Lung (tissue), 12 donors: ENCODE results near the gene LHB. TPM values are rescaled to one million over a fixed set of nuclear protein-coding genes. Genes with fewer than 3 reads are reported as not detected.
"Not testable (repeated sequence)": the region's sequence is repeated elsewhere in the genome, so short reads cannot be mapped to it uniquely, and the experiment has no call there.

ENCODE experiments used
- ATAC-seq: fragments of 200-7000 bp; cut with Tn5 transposase; one replicate; pipeline ENCODE4 v1.9.1; 2020; ENCODE audit warnings: moderate number of reproducible peaks; ENCODE audit not compliant: insufficient read depth, low FRiP score
- DNase-seq, 3 donors: peaks; one replicate each; pipeline ENCODE4 v3.0.0-alpha.2; 2013 to 2017
- H3K27ac ChIP-seq, 2 donors: one replicate each; pipeline ENCODE4 v1.5.1; 2013; ENCODE audit warnings: mild to moderate bottlenecking in 2 of 2, moderate library complexity in 2 of 2, control low read depth in 1 of 2, inconsistent platforms in 1 of 2, low read depth in 1 of 2, low read length in 1 of 2
- H3K27me3 ChIP-seq, 3 donors: one replicate each; pipeline ENCODE4 v1.5.1; 2013; ENCODE audit warnings: low read length in 2 of 3; ENCODE audit not compliant: control insufficient read depth in 3 of 3, insufficient read depth in 3 of 3
- H3K36me3 ChIP-seq, 4 donors: one replicate each; pipeline ENCODE4 v1.5.1; 2013; ENCODE audit warnings: low read length in 4 of 4, mild to moderate bottlenecking in 1 of 4, moderate library complexity in 1 of 4; ENCODE audit not compliant: control insufficient read depth in 4 of 4, insufficient read depth in 4 of 4
- H3K4me1 ChIP-seq, 5 donors: one replicate each; pipeline ENCODE4 v1.5.1; 2013; ENCODE audit warnings: low read length in 5 of 5, mild to moderate bottlenecking in 2 of 5, moderate library complexity in 1 of 5; ENCODE audit not compliant: control insufficient read depth in 5 of 5, insufficient read depth in 5 of 5
- H3K4me3 ChIP-seq: one replicate; pipeline ENCODE4 v1.5.1; 2013; ENCODE audit warnings: mild to moderate bottlenecking, control low read depth, moderate library complexity
- H3K9ac ChIP-seq, 2 donors: one replicate each; pipeline ENCODE4 v1.5.1; 2013; ENCODE audit warnings: low read length in 2 of 2, control low read depth in 1 of 2; ENCODE audit not compliant: insufficient read depth in 1 of 2
- H3K9me3 ChIP-seq, 4 donors: one replicate each; pipeline ENCODE4 v1.5.1; 2013; ENCODE audit warnings: low read length in 3 of 4, mild to moderate bottlenecking in 1 of 4, moderate library complexity in 1 of 4; ENCODE audit not compliant: control insufficient read depth in 4 of 4, insufficient read depth in 3 of 4
- CTCF ChIP-seq: IDR thresholded peaks from 2 replicates; pipeline ENCODE4 v1.5.1; 2012; ENCODE audit warnings: mild to moderate bottlenecking; ENCODE audit errors: control extremely low read depth, extremely low read depth
- WGBS, 2 donors: extraction: QIAGEN DNeasy Blood & Tissue Kit; methylation state at CpG; one replicate each; pipeline ENCODE4 v1.1.7; 2013; 5-methylcytosine and 5-hydroxymethylcytosine counted together
- polyA plus RNA-seq, 2 donors: library from polyadenylated mRNA; stranded (reverse); fragments of 200-250 nt; gene quantifications; one replicate each; pipeline ENCODE4 v1.2.1, GENCODE V29; 2013
- total RNA-seq, 2 donors: library from RNA; depleted of rRNA in 1 of 2; stranded (reverse); fragments of >200 nt in 1 of 2; gene quantifications; one replicate each; pipeline ENCODE4 v1.2.1, GENCODE V29; 2014 to 2021
- donor health status: control.
- donor health status: control.
- donor health status: Bipolar disorder and iron deficiency.
- donor health status: healthy.
- donor health status: DM: yes; HTN: yes; CAD: no.

The LHB gene
- total and polyA plus RNA-seq, 4 donors, result 0.32 to 0.74 (median 0.67) TPM; not detected in 1

- WGBS, 2 donors, result 46 to 47% methylated on average over 10 of the region's 10 CpGs
- peaks cover 0 to 33% (median 22%) of the 10 kb centered on the region in 3 donors for H3K27me3 ChIP-seq
- TF ChIP-seq CTCF, result no peak
- no peak overlapping the region for H3K9ac ChIP-seq
- H3K36me3 ChIP-seq, result no peaks in the 10 kb centered on the region
- H3K9me3 ChIP-seq, result no peaks in the 10 kb centered on the region
- peaks cover 0 to 21% (median 4%) of the 10 kb centered on the region in 5 donors for H3K4me1 ChIP-seq
- ATAC-seq, result no peak
- no peak overlapping the region for H3K27ac ChIP-seq
- DNase-seq, result peak in 1 of 3 donors; percentile 21
- H3K4me3 ChIP-seq, result no peak overlapping the region
Observed at GRCh38 chr19:49058562-49058961, 41.7 kb upstream of the LHB start.

- H3K27ac ChIP-seq, result no peak within 1 kb of the TSS
- ATAC-seq (peak; percentile 70), DNase-seq (peak; percentile 53 to 66 (median 58))
- WGBS, 2 donors, result 2 to 5% methylated on average over 36 to 38 of the region's 38 CpGs
- H3K9ac ChIP-seq, result no peak within 1 kb of the TSS
- no peaks in the 10 kb centered on the region for H3K9me3 ChIP-seq
- peaks cover 0 to 33% (median 22%) of the 10 kb centered on the region in 3 donors for H3K27me3 ChIP-seq
- TF ChIP-seq CTCF, result no peak
- H3K36me3 ChIP-seq, result no peaks in the 10 kb centered on the region
- H3K4me1 ChIP-seq, result peaks cover 0 to 21% (median 4%) of the 10 kb centered on the region in 5 donors
- peak within 1 kb of the TSS; percentile 18 for H3K4me3 ChIP-seq
Observed at GRCh38 chr19:49057636-49058234, 40.8 kb upstream of the LHB start, which contains the start of gene CGB7. Gene CGB7, minus strand, starts transcription at chr19:49057749. Its CDS starts 2,374 bp downstream, at chr19:49055375.

- peak in 1 of 3 donors; percentile 22 for DNase-seq
- peaks cover 0 to 21% (median 4%) of the 10 kb centered on the region in 5 donors for H3K4me1 ChIP-seq
- H3K9ac ChIP-seq, H3K9me3 ChIP-seq, H3K36me3 ChIP-seq, H3K27ac ChIP-seq, H3K4me3 ChIP-seq, ATAC-seq: not testable (repeated sequence)
- H3K27me3 ChIP-seq, result peaks cover 0 to 33% (median 22%) of the 10 kb centered on the region in 3 donors
- WGBS, 2 donors, result 2 to 3% methylated on average over 25 to 34 of the region's 34 CpGs
Observed at GRCh38 chr19:49056902-49057596, 40.2 kb upstream of the LHB start.

- Histone ChIP-seq H3K36me3 (no peaks in the 10 kb centered on the region), H3K9ac (no peak overlapping the region), H3K27me3 (peaks cover 0 to 33% (median 22%) of the 10 kb centered on the region in 3 donors), H3K9me3 (no peaks in the 10 kb centered on the region), H3K4me3 (peak overlapping the region; percentile 22), H3K4me1 (peaks cover 0 to 21% (median 4%) of the 10 kb centered on the region in 5 donors), H3K27ac (no peak overlapping the region)
- DNase-seq, result peak; percentile 46 to 56 (median 48)
- TF ChIP-seq CTCF, result no peak
- WGBS, 2 donors, result 0% methylated on average over 63 of the region's 63 CpGs
- peak; percentile 81 for ATAC-seq
Observed at GRCh38 chr19:49056101-49056901, 39.4 kb upstream of the LHB start.

- not testable (repeated sequence) for H3K9me3 ChIP-seq, H3K27me3 ChIP-seq, DNase-seq, ATAC-seq, H3K36me3 ChIP-seq, H3K9ac ChIP-seq, H3K4me1 ChIP-seq, H3K4me3 ChIP-seq, H3K27ac ChIP-seq
- whole genome bisulfite sequencing, 2 donors, result 78 to 85% methylated on average over 24 of the region's 24 CpGs
Observed at GRCh38 chr19:49050376-49051033, 33.6 kb upstream of the LHB start.
